Stimulated activated CD8-positive, alpha-beta memory T cell treated with anti-CD3 and anti-CD28 coated beads, Interleukin-15, amount 100 ng/mL, for 48 hours (primary cell): ENCODE data around the gene ALKBH5.

ENCODE experiments used
- DNase-seq, 2 donors: peaks; one replicate each; pipeline ENCODE4 v3.0.0-alpha.2; 2020; ENCODE audit warnings: low read depth in 2 of 2

ALKBH5 gene

GRCh38 chr17:18158022-18158600 is 25.5 kb upstream of the ALKBH5 start:
- DNase-seq = peak; percentile 87 to 92

GRCh38 chr17:18159551-18160120 is 24.0 kb upstream of the ALKBH5 start:
- no peak for DNase-seq

- no peak for DNase-seq
These were observed 23.3 kb upstream of the ALKBH5 start for GRCh38 chr17:18160128-18160856.

GRCh38 chr17:18161207-18162145 is 22.2 kb upstream of the ALKBH5 start:
- no peak for DNase-seq

GRCh38 chr17:18163547-18163946 is 20.1 kb upstream of the ALKBH5 start:
- DNase-seq = no peak

- no peak for DNase-seq
These were observed 16.7 kb upstream of the ALKBH5 start for GRCh38 chr17:18166894-18167293.

GRCh38 chr17:18167421-18167820 is 16.2 kb upstream of the ALKBH5 start:
- DNase-seq = no peak

- no peak for DNase-seq
These were observed 10.9 kb upstream of the ALKBH5 start for GRCh38 chr17:18172531-18173278.

GRCh38 chr17:18173740-18174139 is 9.9 kb upstream of the ALKBH5 start:
- DNase-seq = no peak

GRCh38 chr17:18176176-18176575 is 7.5 kb upstream of the ALKBH5 start:
- DNase-seq = no peak

- DNase-seq = no peak
These were observed 6.5 kb upstream of the ALKBH5 start for GRCh38 chr17:18177133-18177532.

GRCh38 chr17:18177722-18178121 is 5.9 kb upstream of the ALKBH5 start:
- DNase-seq = no peak

- DNase-seq = no peak
These were observed 4.4 kb upstream of the ALKBH5 start for GRCh38 chr17:18179196-18179595.

- DNase-seq = no peak
These were observed 3.8 kb upstream of the ALKBH5 start for GRCh38 chr17:18179804-18180203.

- DNase-seq = peak; percentile 37 to 65
These were observed 2.3 kb upstream of the ALKBH5 start for GRCh38 chr17:18181358-18181757.

- DNase-seq = no peak
These were observed 1.3 kb upstream of the ALKBH5 start for GRCh38 chr17:18182110-18182977.

GRCh38 chr17:18182978-18183333 is 672 bp upstream of the ALKBH5 start:
- DNase-seq = peak; percentile 68 to 74

- peak; percentile 45 to 65 for DNase-seq
These were observed 759 bp downstream of the ALKBH5 start for GRCh38 chr17:18184143-18185031.

- DNase-seq = no peak
These were observed 1.8 kb downstream of the ALKBH5 start for GRCh38 chr17:18185391-18185790.
